ENCODE measurements around the gene DCDC2.
"Not testable (repeated sequence)": the region's sequence is repeated elsewhere in the genome, so short reads cannot be mapped to it uniquely, and the experiment has no call there.

Gene DCDC2

DNA sequence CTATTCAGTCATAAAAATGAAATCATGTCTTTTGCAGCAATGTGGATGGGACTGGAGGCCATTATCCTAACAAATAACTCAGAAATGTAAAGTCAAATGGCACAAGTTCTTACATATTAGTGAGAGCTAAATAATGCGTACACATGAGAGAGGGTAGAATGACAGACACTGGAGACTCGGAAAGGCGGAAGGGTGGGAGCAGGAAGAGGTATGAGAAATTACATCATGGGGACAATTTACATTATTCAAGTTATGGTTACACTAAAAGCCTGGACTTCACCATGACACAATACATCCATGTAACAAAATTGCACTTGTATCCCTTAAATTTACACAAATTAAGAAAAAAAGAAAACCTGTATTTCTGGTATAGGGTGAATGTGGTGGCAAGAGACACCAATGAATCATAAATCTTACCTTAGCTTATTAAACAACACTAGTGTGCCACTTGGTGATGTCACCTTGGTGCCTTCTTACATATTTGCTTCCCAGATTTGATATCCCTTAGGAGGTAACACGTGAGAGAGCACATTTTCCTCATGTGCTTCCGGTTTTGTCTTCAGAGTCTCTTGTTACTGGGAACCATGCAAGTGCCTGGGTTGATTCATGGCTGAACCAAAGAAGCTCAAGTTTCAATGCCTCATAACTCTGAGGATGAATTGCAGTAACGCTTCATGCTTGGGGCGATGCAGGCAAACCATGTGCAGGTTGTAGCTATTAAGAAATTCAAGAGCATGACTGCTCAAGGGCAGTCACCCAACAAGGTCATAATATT is 84.6 kb downstream of the DCDC2 start:
- in situ Hi-C loops (cut with MboI; ENCODE audit: low sequenced_read_pairs): no loop called here

GRCh38 chr6:24272553-24272952 is 85.3 kb downstream of the DCDC2 start:
- in situ Hi-C loops (cut with MboI; ENCODE audit: low sequenced_read_pairs): no loop called here

- in situ Hi-C loops (cut with MboI; ENCODE audit: low sequenced_read_pairs): no loop called here
Measured at GRCh38 chr6:24272148-24272547, 85.7 kb downstream of the DCDC2 start.

DNA sequence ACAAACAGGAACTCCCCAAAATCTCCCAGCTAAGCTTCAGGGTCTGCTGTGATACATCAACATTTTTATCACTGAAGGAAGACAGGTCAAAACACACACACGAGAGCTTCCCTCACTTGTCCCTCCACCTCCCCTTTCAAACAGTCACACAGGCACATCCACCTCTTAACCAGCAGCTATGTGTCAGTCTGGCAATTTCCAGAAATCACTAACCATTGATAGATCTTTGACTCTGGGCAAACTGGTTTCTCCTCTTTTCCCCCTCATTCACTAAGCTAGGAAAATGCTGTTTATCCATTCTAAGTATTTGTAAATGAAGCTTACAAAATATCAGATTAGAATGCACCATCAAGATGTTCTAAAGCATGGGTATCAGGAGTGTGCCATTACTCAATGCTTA is 87.8 kb downstream of the DCDC2 start:
- in situ Hi-C loops (cut with MboI; ENCODE audit: low sequenced_read_pairs): no loop called here

DNA sequence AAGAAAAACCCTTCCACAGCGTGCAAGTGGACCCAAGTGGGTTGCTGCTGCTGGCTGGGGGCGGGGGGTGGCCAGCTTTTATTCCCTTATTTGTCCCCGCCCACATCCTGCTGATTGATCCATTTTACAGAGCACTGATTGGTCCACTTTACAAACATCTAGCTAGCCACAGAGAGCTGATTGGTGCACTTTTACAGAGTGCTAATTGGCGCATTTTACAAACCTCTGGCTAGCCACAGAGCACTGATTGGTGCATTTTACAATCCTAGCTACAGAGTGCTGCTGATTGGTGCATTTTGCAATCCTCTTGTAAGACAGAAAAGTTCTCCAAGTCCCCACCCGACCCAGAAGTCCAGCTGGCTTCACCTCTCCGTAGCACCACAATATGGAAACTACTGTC is 99.6 kb downstream of the DCDC2 start:
- in situ Hi-C loops (cut with MboI; ENCODE audit: low sequenced_read_pairs): not testable (repeated sequence)

DNA sequence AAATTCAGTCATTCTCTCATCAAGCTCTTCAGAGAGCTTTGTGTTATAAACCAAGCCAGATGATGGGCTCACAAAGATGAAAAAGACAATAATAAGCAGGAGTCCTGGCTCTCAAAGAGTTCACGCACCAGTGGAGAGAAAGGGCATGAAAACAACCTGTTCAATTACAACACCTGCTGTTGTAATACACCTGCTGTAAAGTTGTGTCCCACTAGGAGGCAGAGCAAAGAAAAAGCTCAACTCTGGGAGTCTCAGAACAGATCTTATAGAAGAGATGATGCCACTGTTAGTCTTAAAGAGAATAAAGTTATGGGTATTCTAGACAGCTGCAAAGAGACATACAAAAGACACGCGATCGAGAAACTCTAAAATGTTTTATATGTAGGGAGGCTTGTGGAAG is 100.6 kb downstream of the DCDC2 start:
- in situ Hi-C loops (cut with MboI; ENCODE audit: low sequenced_read_pairs): no loop called here

DNA sequence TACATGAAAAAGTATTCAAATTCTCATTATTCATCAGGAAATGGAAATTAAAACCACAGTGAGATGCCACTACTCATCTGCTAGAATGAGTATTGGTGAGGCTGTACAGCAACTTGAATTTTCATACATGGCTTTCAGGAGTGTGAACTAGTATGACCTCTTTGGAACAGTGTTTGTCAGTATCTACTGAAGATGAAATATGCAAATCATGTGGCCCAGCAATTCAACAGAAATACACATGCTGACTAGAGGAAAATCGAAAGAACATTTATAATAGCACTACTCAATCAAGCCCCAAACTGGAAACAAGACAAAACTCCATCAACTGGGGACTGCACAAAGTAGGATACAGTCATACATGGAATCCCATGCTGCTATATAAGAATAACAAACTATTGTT is 102.2 kb downstream of the DCDC2 start:
- in situ Hi-C loops (cut with MboI; ENCODE audit: low sequenced_read_pairs): no loop called here

DNA sequence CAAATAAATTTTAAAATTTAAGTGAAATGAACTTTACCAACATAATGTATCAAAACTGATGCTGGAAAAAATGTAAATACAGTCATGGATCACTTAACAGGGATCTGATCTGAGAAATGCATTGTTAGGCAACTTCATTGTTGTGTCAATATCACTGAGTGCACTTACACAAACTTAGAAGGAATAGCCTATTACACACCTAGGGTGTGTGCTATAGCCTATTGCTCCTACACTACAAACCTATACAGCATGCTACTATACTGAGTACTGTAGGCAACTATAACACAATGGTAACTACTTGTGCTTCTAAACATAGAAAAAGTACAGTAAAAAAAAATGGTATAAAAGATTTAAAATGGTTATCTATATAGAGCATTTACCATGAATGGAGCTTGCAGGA is 104.5 kb downstream of the DCDC2 start:
- in situ Hi-C loops (cut with MboI; ENCODE audit: low sequenced_read_pairs): no loop called here

DNA sequence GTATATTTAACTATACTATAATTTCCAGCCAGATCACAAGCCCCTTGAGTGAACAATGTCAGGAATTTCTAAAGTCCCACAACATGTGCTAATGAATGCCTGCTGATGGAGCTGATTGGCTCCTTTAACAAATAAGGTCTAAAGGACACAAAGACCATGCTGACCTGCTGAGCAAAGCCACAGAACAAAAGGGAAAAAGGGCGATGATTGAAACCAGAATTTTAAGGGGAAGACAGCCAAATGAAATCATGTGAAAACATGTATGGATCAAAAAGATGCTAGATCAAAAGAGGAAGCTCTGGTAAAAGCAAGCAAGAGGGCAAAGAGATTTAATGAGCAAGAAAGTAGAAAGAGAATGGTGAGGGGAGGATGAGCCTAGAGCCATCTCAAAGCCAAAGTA is 105.6 kb downstream of the DCDC2 start:
- in situ Hi-C loops (cut with MboI; ENCODE audit: low sequenced_read_pairs): no loop called here

DNA sequence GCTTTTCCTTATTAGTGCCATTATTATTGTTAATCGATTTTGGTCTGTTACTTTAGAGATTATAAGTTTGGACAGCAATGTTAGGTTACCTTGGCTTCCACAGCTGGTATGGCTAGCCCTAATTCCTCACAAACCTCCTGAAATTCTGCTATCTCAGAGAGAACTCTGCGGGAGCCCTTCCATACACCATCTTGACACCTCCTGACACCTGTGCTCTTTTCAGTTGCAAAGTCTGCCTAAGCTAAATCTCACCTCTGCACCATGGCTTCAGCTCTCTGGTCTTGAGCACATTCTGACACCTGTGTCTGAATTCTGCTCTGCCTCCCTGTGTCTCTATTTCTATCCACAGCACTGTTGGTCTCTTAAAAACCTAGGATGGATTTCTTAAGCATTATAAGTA is 106.5 kb downstream of the DCDC2 start:
- in situ Hi-C loops (cut with MboI; ENCODE audit: low sequenced_read_pairs): no loop called here

DNA sequence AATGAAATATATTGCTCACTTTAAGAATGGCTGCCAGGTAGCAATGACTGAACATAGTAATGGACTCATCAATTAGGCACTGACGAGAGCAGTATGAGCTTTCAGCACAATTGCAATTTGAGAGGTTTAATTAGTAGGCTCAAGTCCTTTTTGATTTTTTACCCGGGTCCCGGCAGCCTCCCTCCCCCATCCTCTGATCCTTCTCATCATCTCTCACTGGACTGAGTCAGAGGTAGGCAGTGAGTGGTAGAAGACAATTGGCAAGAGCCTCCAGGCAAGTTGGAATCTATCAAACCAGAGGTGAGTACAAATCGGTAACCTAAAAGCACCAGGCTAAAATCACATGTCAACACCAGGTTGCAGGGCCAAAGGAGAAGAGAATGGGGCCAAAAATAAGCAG is 107.9 kb downstream of the DCDC2 start:
- in situ Hi-C loops (cut with MboI; ENCODE audit: low sequenced_read_pairs): no loop called here

DNA sequence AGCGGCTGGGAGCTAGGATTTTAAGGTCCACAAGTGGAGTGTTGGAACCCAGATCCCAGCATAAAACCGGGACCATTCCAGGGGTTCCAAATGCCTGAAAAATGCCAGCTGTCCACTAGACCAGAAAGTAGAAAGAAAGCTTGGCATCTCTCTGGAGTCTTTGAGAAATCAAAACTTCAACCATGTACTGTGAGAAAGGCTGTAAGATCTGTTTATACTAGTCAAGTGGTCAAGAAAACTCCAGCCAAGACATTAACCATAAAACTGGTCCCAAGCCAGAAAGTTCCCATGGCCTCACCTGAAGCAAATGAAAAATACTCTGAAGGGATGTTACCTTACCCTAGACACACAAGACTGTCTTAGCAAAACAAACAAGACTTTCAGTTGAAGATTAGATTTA is 112.6 kb downstream of the DCDC2 start:
- in situ Hi-C loops (cut with MboI; ENCODE audit: low sequenced_read_pairs): no loop called here

DNA sequence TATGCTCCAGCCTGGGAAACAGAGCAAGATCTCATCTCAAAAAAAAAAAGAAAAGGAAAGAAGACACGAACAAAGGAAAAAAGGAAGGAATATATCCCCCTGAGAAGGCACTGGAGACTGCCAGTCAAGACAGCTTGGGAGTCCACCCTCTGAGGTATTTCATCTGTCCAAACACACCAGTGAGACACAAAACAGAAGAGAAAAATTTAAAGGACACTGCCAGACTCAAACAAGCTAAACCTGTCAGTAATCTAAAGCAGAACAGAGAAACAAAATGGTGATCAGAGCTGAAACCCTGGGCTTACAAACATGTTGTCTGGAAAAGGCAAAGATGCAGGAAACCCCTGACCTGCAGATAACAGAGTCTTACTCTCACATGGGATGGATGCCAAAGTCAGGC is 114.9 kb downstream of the DCDC2 start:
- in situ Hi-C loops (cut with MboI; ENCODE audit: low sequenced_read_pairs): no loop called here

- in situ Hi-C loops (cut with MboI; ENCODE audit: low sequenced_read_pairs): not testable (repeated sequence)
Measured at GRCh38 chr6:24241779-24242178, 116.1 kb downstream of the DCDC2 start.

GRCh38 chr6:24240943-24241342 is 116.9 kb downstream of the DCDC2 start:
- in situ Hi-C loops (cut with MboI; ENCODE audit: low sequenced_read_pairs): no loop called here

- in situ Hi-C loops (cut with MboI; ENCODE audit: low sequenced_read_pairs): no loop called here
Measured at GRCh38 chr6:24240380-24240928, 117.4 kb downstream of the DCDC2 start.

DNA sequence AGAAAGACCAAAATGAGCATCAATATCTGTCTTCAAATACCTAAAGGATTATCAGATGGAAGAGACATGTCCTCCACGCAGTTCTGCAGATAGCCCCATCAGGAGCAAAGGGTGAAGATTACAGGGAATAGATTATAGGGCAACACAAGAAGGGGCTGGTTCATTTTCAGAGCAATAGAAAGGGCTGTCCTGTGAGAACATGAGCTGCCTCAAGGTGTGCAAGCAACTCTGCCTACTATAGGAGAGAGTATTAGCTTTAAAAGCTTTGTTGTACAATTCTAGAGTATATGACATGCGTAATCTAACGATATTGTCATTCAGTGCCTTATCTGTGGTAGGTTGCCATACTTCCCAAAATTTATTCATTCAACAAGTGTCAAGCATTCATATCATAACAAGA is 119.2 kb downstream of the DCDC2 start:
- in situ Hi-C loops (cut with MboI; ENCODE audit: low sequenced_read_pairs): no loop called here

- in situ Hi-C loops (cut with MboI; ENCODE audit: low sequenced_read_pairs): not testable (repeated sequence)
Measured at GRCh38 chr6:24236779-24237178, 121.1 kb downstream of the DCDC2 start.

- in situ Hi-C loops (cut with MboI; ENCODE audit: low sequenced_read_pairs): no loop called here
Measured at GRCh38 chr6:24233813-24234442, 123.9 kb downstream of the DCDC2 start.

DNA sequence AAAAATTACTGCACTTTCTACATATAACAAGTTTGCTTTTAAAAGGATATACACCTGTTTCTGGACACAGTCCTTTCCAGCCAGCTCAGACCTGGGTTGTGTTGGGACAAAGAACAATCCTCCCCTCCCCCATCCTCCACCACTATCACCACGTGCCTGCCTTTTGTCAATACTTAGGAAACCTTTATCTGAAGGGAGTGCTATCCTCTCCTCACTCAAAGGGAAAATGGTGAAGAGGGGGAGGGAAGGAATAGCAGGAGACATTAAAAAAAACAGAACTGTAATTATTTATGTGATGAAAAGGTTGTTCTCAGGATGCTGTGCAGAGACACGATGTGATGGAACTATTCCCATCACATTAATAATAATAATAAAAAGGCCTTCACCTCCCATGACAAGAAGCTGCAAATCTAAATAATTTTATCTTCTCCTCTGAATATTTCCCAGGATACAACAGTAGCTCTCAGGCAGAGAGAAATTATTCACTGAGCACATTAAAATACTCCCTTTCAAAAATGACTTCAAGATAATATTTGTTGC is 126.4 kb downstream of the DCDC2 start:
- in situ Hi-C loops (cut with MboI; ENCODE audit: low sequenced_read_pairs): no loop called here

GRCh38 chr6:24229696-24230405 is 128.0 kb downstream of the DCDC2 start:
- in situ Hi-C loops (cut with MboI; ENCODE audit: low sequenced_read_pairs): no loop called here
